SK-N-SH (cell line): ENCODE results near the gene PMVK. TPM values are rescaled to one million over a fixed set of nuclear protein-coding genes. Genes with fewer than 3 reads are reported as not detected.
"Not testable (repeated sequence)": the region's sequence is repeated elsewhere in the genome, so short reads cannot be mapped to it uniquely, and the experiment has no call there.

Source experiments
- CTCF ChIA-PET: fragments of 300-600, 350-600 bp; formaldehyde crosslinking; extraction: SDS; loops from one replicate; lab custom pipeline; 2021; lab: Yijun Ruan, JAX
- POLR2A ChIA-PET: fragments of 350-600 bp; sonication (Branson Sonifier 250); formaldehyde crosslinking; extraction: SDS; loops from one replicate; lab custom pipeline; 2020; ENCODE audit warnings: antibody characterized with exemption, inconsistent platforms; lab: Yijun Ruan, JAX
- DNase-seq: peaks from one replicate; pipeline ENCODE4 v3.0.0; 2012
- H2AFZ ChIP-seq: fragments of 200-600 bp; sonication (generic); 2 replicates; pipeline ENCODE4 v1.8.1; 2016; ENCODE audit warnings: antibody characterized with exemption, mild to moderate bottlenecking, low read depth
- H3F3A ChIP-seq: fragments of 200-600 bp; sonication (generic); replicated peaks from 2 replicates; pipeline ENCODE3; 2016; ENCODE audit warnings: antibody characterized with exemption, mild to moderate bottlenecking; ENCODE audit not compliant: insufficient read depth
- H3K27ac ChIP-seq, 2 experiments: fragments of 200-500 bp in 1 of 2; fragments of 200-600 bp in 1 of 2; sonication (Bioruptor generic) in 1 of 2; sonication (generic), shearing (Covaris generic) in 1 of 2; 2 replicates each; pipeline versions ENCODE4 v1.5.1 to v1.6.1; 2014 to 2016; ENCODE audit warnings: low read depth in 2 of 2, inconsistent platforms in 1 of 2, low read length in 1 of 2, mild to moderate bottlenecking in 1 of 2, mixed read lengths in 1 of 2
- H3K27me3 ChIP-seq: fragments of 200-600 bp; sonication (generic), shearing (Covaris generic); 2 replicates; pipeline ENCODE4 v1.6.1; 2016; ENCODE audit warnings: mixed run types; ENCODE audit not compliant: insufficient read depth
- H3K36me3 ChIP-seq, 2 experiments: fragments of 200-500 bp in 1 of 2; fragments of 200-600 bp in 1 of 2; sonication (Bioruptor generic) in 1 of 2; sonication (generic) in 1 of 2; replicated peaks in 1 of 2; 2 replicates each; pipeline versions ENCODE3 to v1.5.1; 2014 to 2016; ENCODE audit warnings: low read length in 1 of 2, mild to moderate bottlenecking in 1 of 2; ENCODE audit not compliant: insufficient read depth in 2 of 2, control insufficient read depth in 1 of 2
- H3K4me1 ChIP-seq, 2 experiments: fragments of 200-500 bp in 1 of 2; fragments of 200-600 bp in 1 of 2; sonication (Bioruptor generic) in 1 of 2; sonication (generic), shearing (Covaris generic) in 1 of 2; 2 replicates each; pipeline versions ENCODE4 v1.5.1 to v1.6.1; 2014 to 2016; ENCODE audit warnings: low read depth in 1 of 2, low read length in 1 of 2, mixed run types in 1 of 2; ENCODE audit not compliant: insufficient read depth in 2 of 2, control insufficient read depth in 1 of 2
- H3K4me2 ChIP-seq: fragments of 200-600 bp; sonication (generic), shearing (Covaris generic); 2 replicates; pipeline ENCODE4 v1.6.1; 2017; ENCODE audit warnings: mixed run types
- H3K4me3 ChIP-seq, 2 experiments: fragments of 200-500 bp in 1 of 2; fragments of 200-600 bp in 1 of 2; sonication (Bioruptor generic) in 1 of 2; sonication (generic), shearing (Covaris generic) in 1 of 2; 2 replicates each; pipeline versions ENCODE4 v1.5.1 to v1.8.1; 2014 to 2016; ENCODE audit warnings: low read depth in 2 of 2, inconsistent platforms in 1 of 2, low read length in 1 of 2, mild to moderate bottlenecking in 1 of 2, mixed read lengths in 1 of 2, moderate library complexity in 1 of 2
- H3K79me2 ChIP-seq: fragments of 200-600 bp; sonication (generic); 2 replicates; pipeline ENCODE4 v1.8.1; 2017; ENCODE audit warnings: mild to moderate bottlenecking; ENCODE audit not compliant: insufficient read depth
- H3K9ac ChIP-seq: fragments of 200-600 bp; sonication (generic); 2 replicates; pipeline ENCODE4 v1.6.1; 2017; ENCODE audit warnings: mixed run types
- H3K9me2 ChIP-seq: fragments of 200-600 bp; sonication (generic); 2 replicates; pipeline ENCODE4 v1.6.1; 2017; ENCODE audit warnings: mixed run types
- H3K9me3 ChIP-seq: fragments of 200-600 bp; sonication (generic); 2 replicates; pipeline ENCODE4 v1.6.1; 2017; ENCODE audit warnings: mixed run types, mild to moderate bottlenecking, moderate library complexity
- H4K20me1 ChIP-seq: fragments of 200-600 bp; sonication (generic); 2 replicates; pipeline ENCODE4 v1.6.1; 2017; ENCODE audit warnings: mild to moderate bottlenecking, mixed run types; ENCODE audit not compliant: insufficient read depth
- CHD2 ChIP-seq: fragments of 150-350 bp; IDR thresholded peaks from 2 replicates; pipeline ENCODE4 v1.6.1; 2018; ENCODE audit warnings: low read length; ENCODE audit not compliant: partially characterized antibody
- FOSL2 ChIP-seq: IDR thresholded peaks from 2 replicates; pipeline ENCODE4 v1.4.0; 2012; ENCODE audit warnings: low read depth, mild to moderate bottlenecking, moderate library complexity, borderline replicate concordance
- GABPA ChIP-seq: IDR thresholded peaks from 2 replicates; pipeline ENCODE4 v1.4.0; 2012; ENCODE audit warnings: low read depth, mild to moderate bottlenecking
- WGBS: methylation state at CpG from one replicate; pipeline ENCODE4 v1.1.6; 2017; ENCODE audit warnings: low lambda C conversion rate; 5-methylcytosine and 5-hydroxymethylcytosine counted together
- polyA plus RNA-seq, 3 experiments: library from polyadenylated mRNA; depleted of rRNA; stranded (reverse); fragments of >200 nt; gene quantifications; 2 replicates each; pipeline ENCODE4 v1.2.3, GENCODE V29; 2012
- TF ChIP-seq, protein P1 (sequence below): fragments of 200-600 bp; sonication (generic); IDR thresholded peaks from 2 replicates; pipeline ENCODE4 v1.6.1; 2017; ENCODE audit warnings: antibody characterized with exemption, mild to moderate bottlenecking, moderate library complexity
- TF ChIP-seq, protein P2 (sequence below): fragments of 150-350 bp; IDR thresholded peaks from 2 replicates; pipeline ENCODE4 v1.6.1; 2016; ENCODE audit warnings: mild to moderate bottlenecking, low read depth, low read length

PMVK gene
- polyA plus RNA-seq, 1 of the 3 experiments (the other 2 are of a cell fraction), result 59.6 TPM

DNA sequence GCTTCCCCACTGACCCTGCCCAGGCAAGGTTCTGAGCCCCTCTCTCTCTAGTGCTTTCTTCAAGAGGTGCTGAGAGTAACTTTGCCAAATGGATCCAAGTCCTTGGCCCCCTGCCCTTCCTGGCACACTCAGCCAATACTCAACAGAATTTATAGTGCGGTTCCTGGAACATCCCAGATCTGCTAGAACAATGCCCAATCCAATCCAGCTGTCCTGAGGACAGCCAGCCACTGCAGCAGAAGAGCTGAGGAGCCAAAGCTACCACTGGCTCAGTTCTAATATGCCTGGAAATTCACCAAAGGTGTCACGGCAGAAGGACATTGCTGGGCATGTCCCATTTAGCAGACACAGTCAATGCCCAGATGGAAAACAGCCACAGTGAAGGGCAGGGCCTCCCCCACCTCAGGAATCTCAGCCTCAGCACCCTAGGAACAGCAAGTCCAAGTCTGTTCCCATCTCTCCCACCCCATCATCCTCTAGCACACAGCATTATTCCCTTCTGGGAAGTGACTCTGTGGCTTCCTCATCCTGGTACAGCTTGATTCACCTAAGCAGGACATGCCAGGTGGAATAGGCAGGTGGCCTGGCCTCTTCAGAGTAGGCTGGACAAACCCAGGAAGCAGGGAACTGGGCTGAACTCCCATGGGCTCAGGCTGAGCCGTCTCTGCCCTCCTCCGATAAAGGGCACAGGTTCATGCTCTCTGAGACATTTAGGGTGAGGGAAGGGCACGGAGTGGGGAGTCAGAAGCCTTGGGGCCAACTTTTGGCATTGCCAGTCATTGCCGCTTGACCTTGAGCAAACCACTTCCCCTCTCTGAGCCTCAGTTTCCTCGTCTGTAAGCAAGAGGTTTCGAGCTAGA is 24.6 kb downstream of the PMVK start (continued):
- TF ChIP-seq CHD2, result no peak

- Histone ChIP-seq H3K36me3 (no peaks in the 10 kb centered on the region), H3K27me3 (no peaks in the 10 kb centered on the region), H4K20me1 (no peaks in the 10 kb centered on the region), H3K4me3 (no peak overlapping the region), H3K9ac (no peak overlapping the region), H3K9me3 (no peaks in the 10 kb centered on the region), H3K79me2 (no peaks in the 10 kb centered on the region), H3F3A (no peaks in the 10 kb centered on the region), H3K4me1 (no peaks in the 10 kb centered on the region), H2AFZ (no peak overlapping the region), H3K27ac (no peak overlapping the region), H3K9me2 (no peaks in the 10 kb centered on the region), H3K4me2 (no peak overlapping the region)
- TF ChIP-seq, protein P1, sequence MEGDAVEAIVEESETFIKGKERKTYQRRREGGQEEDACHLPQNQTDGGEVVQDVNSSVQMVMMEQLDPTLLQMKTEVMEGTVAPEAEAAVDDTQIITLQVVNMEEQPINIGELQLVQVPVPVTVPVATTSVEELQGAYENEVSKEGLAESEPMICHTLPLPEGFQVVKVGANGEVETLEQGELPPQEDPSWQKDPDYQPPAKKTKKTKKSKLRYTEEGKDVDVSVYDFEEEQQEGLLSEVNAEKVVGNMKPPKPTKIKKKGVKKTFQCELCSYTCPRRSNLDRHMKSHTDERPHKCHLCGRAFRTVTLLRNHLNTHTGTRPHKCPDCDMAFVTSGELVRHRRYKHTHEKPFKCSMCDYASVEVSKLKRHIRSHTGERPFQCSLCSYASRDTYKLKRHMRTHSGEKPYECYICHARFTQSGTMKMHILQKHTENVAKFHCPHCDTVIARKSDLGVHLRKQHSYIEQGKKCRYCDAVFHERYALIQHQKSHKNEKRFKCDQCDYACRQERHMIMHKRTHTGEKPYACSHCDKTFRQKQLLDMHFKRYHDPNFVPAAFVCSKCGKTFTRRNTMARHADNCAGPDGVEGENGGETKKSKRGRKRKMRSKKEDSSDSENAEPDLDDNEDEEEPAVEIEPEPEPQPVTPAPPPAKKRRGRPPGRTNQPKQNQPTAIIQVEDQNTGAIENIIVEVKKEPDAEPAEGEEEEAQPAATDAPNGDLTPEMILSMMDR, result no peak
- no peak for TF ChIP-seq FOSL2
- CTCF ChIA-PET, result interaction anchor here (0.6 to 1.6 kb wide), 3 partner anchors 33 to 241 kb away, joined by 3 to 4 read pairs (median 3); no protein-coding TSS in a partner anchor
- DNase-seq, result no peak
- 40% methylated on average over 4 of the region's 5 CpGs for WGBS
- POLR2A ChIA-PET, result no interaction called here
Measured at GRCh38 chr1:154910851-154911250, 25.7 kb downstream of the PMVK start.

DNA sequence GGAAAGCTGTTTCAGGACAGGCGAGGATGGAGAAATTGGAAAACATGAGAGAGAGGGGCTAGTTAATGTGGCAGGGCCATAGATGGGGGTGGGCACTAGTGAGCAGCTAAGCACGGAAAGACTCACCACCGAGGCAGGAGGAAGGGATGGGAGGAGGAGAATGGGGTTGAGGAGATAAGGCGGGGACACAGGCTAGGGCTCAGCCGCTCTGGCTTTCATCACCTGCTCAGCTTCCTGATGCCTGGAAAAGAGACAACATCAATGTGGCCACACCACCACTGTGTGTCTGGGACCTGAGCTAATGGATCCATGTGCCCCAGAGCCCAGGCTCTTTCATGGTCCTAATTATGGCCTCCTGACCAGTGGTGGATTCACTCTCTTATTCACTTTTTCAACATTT is 27.6 kb downstream of the PMVK start:
- H4K20me1 ChIP-seq, result no peaks in the 10 kb centered on the region
- H2AFZ ChIP-seq, result no peak overlapping the region
- CTCF ChIA-PET, result no interaction called here
- no peaks in the 10 kb centered on the region for H3K79me2 ChIP-seq
- no peaks in the 10 kb centered on the region for H3K9me3 ChIP-seq
- no peak overlapping the region for H3K4me2 ChIP-seq
- no peak overlapping the region for H3K27ac ChIP-seq
- TF ChIP-seq GABPA, result no peak
- no peak for TF ChIP-seq FOSL2
- TF ChIP-seq, protein P2, sequence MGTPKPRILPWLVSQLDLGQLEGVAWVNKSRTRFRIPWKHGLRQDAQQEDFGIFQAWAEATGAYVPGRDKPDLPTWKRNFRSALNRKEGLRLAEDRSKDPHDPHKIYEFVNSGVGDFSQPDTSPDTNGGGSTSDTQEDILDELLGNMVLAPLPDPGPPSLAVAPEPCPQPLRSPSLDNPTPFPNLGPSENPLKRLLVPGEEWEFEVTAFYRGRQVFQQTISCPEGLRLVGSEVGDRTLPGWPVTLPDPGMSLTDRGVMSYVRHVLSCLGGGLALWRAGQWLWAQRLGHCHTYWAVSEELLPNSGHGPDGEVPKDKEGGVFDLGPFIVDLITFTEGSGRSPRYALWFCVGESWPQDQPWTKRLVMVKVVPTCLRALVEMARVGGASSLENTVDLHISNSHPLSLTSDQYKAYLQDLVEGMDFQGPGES, result no peak
- H3K4me1 ChIP-seq, result no peaks in the 10 kb centered on the region
- no peaks in the 10 kb centered on the region for H3K9me2 ChIP-seq
- no peak overlapping the region for H3K9ac ChIP-seq
- no peak overlapping the region for H3K4me3 ChIP-seq
- WGBS, result 57% methylated on average over 5 of the region's 5 CpGs
- no peaks in the 10 kb centered on the region for H3K27me3 ChIP-seq
- H3F3A ChIP-seq, result no peaks in the 10 kb centered on the region
- no peaks in the 10 kb centered on the region for H3K36me3 ChIP-seq
- POLR2A ChIA-PET, result no interaction called here
- no peak for DNase-seq

DNA sequence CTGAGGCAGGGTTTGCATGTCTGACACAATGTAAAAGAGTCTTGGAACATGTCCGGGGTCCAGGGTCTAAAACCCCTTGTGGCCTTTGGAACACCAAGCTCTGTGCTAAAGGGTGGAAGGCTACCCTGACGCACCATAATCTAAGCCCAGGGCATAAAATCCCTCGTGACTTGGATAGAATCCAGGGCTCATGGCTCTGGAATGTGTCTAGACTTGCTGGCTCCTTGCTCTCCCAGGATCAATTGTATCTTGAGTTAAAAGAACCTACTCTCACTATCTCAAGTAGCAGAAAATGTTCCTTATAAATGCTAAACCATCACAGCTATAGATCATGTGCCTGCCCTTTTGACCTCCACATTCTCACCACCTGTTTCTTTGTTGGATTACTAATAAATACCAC is 28.4 kb downstream of the PMVK start:
- H3K9me3 ChIP-seq, H3K4me3 ChIP-seq, DNase-seq, H3F3A ChIP-seq, POLR2A ChIA-PET, H3K4me1 ChIP-seq, H3K9ac ChIP-seq, H3K9me2 ChIP-seq, H3K27me3 ChIP-seq, H3K79me2 ChIP-seq, H3K36me3 ChIP-seq, H3K4me2 ChIP-seq, H3K27ac ChIP-seq, H2AFZ ChIP-seq, H4K20me1 ChIP-seq: not testable (repeated sequence)
- WGBS, result 47% methylated on average over 3 of the region's 3 CpGs
- CTCF ChIA-PET, result interaction anchor here (0.7 kb wide), 1 partner anchor 13 kb away, joined by 3 read pairs; no protein-coding TSS in a partner anchor
